Smooth muscle cell (in vitro differentiated cells): ENCODE results near the gene CEBPG. TPM values are rescaled to one million over a fixed set of nuclear protein-coding genes. Genes with fewer than 3 reads are reported as not detected.

Source experiments
- DNase-seq: peaks from one replicate; lab custom pipeline; 2025; ENCODE audit not compliant: unreplicated experiment; lab: John Stamatoyannopoulos, UW
- H2AFZ ChIP-seq: fragments of 200-600 bp; sonication (generic); 2 replicates; pipeline ENCODE4 v1.6.0; 2016; ENCODE audit warnings: antibody characterized with exemption, low read depth, mild to moderate bottlenecking
- H3F3A ChIP-seq: fragments of 200-600 bp; sonication (generic); 2 replicates; pipeline ENCODE4 v1.6.0; 2017; ENCODE audit warnings: antibody characterized with exemption, low read depth
- H3K27ac ChIP-seq: fragments of 200-600 bp; sonication (generic); 2 replicates; pipeline ENCODE4 v1.5.1; 2016; ENCODE audit warnings: low read depth, mild to moderate bottlenecking
- H3K27me3 ChIP-seq: fragments of 200-600 bp; sonication (generic); 2 replicates; pipeline ENCODE4 v1.6.1; 2016; ENCODE audit warnings: low read depth, mild to moderate bottlenecking
- H3K36me3 ChIP-seq: fragments of 200-600 bp; sonication (generic); 2 replicates; pipeline ENCODE4 v1.5.1; 2016; ENCODE audit warnings: low read depth
- H3K4me1 ChIP-seq: fragments of 200-600 bp; sonication (generic); 2 replicates; pipeline ENCODE4 v1.5.1; 2016; ENCODE audit warnings: low read depth
- H3K4me2 ChIP-seq: fragments of 200-600 bp; sonication (generic); 2 replicates; pipeline ENCODE4 v1.6.0; 2016; ENCODE audit warnings: mild to moderate bottlenecking
- H3K4me3 ChIP-seq: fragments of 200-600 bp; sonication (generic); 2 replicates; pipeline ENCODE4 v1.5.1; 2016; ENCODE audit warnings: mild to moderate bottlenecking
- H3K79me2 ChIP-seq: fragments of 200-600 bp; sonication (generic); 2 replicates; pipeline ENCODE4 v1.6.0; 2016; ENCODE audit warnings: low read depth, mild to moderate bottlenecking
- H3K9ac ChIP-seq: fragments of 200-600 bp; sonication (generic); 2 replicates; pipeline ENCODE4 v1.6.0; 2016; ENCODE audit warnings: low read depth
- H3K9me3 ChIP-seq: fragments of 200-600 bp; sonication (generic); replicated peaks from 2 replicates; pipeline ENCODE4 v1.5.1; 2016; ENCODE audit warnings: low read depth
- H4K20me1 ChIP-seq: fragments of 200-600 bp; sonication (generic); 2 replicates; pipeline ENCODE4 v1.6.0; 2016; ENCODE audit warnings: low read depth
- CTCF ChIP-seq: fragments of 200-600 bp; sonication (generic); IDR thresholded peaks from 2 replicates; pipeline ENCODE4 v1.5.1; 2017; ENCODE audit warnings: borderline replicate concordance, mild to moderate bottlenecking, antibody characterized with exemption; ENCODE audit not compliant: insufficient read depth, poor library complexity, severe bottlenecking
- WGBS: methylation state at CpG from one replicate; pipeline ENCODE4 v1.1.7; 2016; ENCODE audit warnings: low lambda C conversion rate; 5-methylcytosine and 5-hydroxymethylcytosine counted together
- polyA plus RNA-seq: library from polyadenylated mRNA; unstranded; fragments of >200 nt; fragmentation: Nextera tagmentation; extraction: Ambion mirVana; gene quantifications from 2 replicates; pipeline ENCODE4 v1.2.1, GENCODE V29; 2016
- total RNA-seq: library from RNA; depleted of rRNA; stranded (reverse); fragments of >200 nt; gene quantifications from 2 replicates; pipeline ENCODE4 v1.2.3, GENCODE V29; 2014

CEBPG gene
- total and polyA plus RNA-seq, 2 experiments from 2014 or later = 15.3 to 27.8 TPM

DNA sequence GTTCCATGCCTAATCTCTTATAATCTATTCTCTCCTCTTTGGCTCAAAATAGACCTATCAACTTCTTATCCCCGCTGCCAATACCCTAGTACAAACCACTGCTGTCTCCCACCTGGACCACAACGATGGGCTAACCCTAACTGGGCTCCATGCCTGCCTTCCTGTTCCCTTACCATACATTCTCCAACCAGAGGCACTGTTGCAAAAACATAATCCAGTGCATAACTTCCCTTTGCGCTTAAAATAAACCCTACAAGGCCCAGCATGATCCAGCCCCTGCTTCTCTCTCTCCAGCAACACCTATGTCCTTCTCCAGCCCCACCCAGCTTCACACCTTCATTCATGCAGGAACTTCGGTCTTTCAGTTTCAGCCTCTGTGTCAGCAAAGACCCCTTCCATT, 43.8 kb upstream of the CEBPG start:
- Histone ChIP-seq H3K4me3 (no peak overlapping the region), H3K27ac (no peak overlapping the region), H3K4me1 (no peaks in the 10 kb centered on the region), H2AFZ (no peak overlapping the region), H3K4me2 (no peak overlapping the region), H3K79me2 (no peaks in the 10 kb centered on the region), H3K27me3 (no peaks in the 10 kb centered on the region), H3K9ac (no peak overlapping the region), H4K20me1 (no peaks in the 10 kb centered on the region), H3K36me3 (no peaks in the 10 kb centered on the region), H3F3A (no peaks in the 10 kb centered on the region), H3K9me3 (peaks cover 4% of the 10 kb centered on the region)
- DNase-seq = no peak
- WGBS = 84% methylated on average over 4 of the region's 4 CpGs
- TF ChIP-seq CTCF = no peak

DNA sequence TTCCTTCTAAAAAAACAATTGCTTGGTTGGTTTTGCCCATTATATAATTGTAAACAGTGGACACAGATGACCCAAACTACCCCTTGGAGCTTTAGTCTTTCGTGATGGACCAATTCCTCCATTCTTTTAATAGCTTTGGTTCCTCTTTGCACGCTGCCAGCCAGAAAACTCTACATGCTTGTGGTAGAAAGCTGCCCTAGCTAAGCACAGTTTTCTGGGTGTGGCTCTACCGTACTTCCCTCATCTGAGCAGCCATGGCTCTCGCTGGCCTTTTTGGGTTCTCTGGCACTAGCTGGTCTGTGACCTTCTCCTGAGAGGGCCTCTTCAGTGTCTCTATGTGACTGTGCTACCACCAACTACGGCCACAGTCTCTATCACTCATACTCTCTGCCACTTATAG, 41.3 kb upstream of the CEBPG start:
- H3K9ac ChIP-seq = no peak overlapping the region
- DNase-seq = no peak
- no peaks in the 10 kb centered on the region for H3F3A ChIP-seq
- H3K36me3 ChIP-seq = no peaks in the 10 kb centered on the region
- no peak overlapping the region for H2AFZ ChIP-seq
- H3K9me3 ChIP-seq = no peaks in the 10 kb centered on the region
- no peaks in the 10 kb centered on the region for H3K4me1 ChIP-seq
- H3K4me3 ChIP-seq = no peak overlapping the region
- no peaks in the 10 kb centered on the region for H3K79me2 ChIP-seq
- H3K27me3 ChIP-seq = no peaks in the 10 kb centered on the region
- 85% methylated on average over 5 of the region's 5 CpGs for WGBS
- no peak overlapping the region for H3K27ac ChIP-seq
- H4K20me1 ChIP-seq = no peaks in the 10 kb centered on the region
- TF ChIP-seq CTCF = no peak
- no peak overlapping the region for H3K4me2 ChIP-seq

DNA sequence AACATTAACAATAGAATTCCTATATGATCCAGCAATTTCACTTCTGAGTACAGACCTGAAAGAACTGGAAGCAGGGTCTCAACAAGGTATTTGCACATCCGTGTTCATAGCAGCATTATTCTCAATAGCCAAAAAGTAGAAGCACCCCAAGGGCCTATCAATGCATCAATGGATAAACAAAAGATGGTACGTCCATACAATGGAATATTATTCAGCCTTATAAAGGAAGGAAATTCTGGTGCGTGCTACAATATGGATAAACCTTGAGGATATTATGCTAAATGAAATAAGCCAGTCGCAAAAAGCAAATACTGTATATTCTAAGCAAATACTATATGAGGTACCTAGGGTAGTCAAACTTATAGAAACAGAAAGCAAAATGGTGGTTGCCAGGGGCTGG, 40.4 kb upstream of the CEBPG start:
- no peak overlapping the region for H2AFZ ChIP-seq
- H3K4me1 ChIP-seq = no peaks in the 10 kb centered on the region
- 94% methylated on average over 4 of the region's 4 CpGs for WGBS

More for the DNA sequence above, 40.4 kb upstream of the CEBPG start:
- Histone ChIP-seq H3K4me3 (no peak overlapping the region), H3K9me3 (no peaks in the 10 kb centered on the region), H3K27me3 (no peaks in the 10 kb centered on the region), H3K36me3 (no peaks in the 10 kb centered on the region), H3K27ac (no peak overlapping the region), H3F3A (no peaks in the 10 kb centered on the region), H3K4me2 (no peak overlapping the region), H4K20me1 (no peaks in the 10 kb centered on the region), H3K79me2 (no peaks in the 10 kb centered on the region), H3K9ac (no peak overlapping the region)
- TF ChIP-seq CTCF = no peak
- DNase-seq = no peak
